Stimulated activated CD8-positive, alpha-beta memory T cell treated with anti-CD3 and anti-CD28 coated beads, Interleukin-7, amount 100 ng/mL, for 48 hours (primary cell): Measurements from ENCODE around the gene BRAT1.
"Not testable (repeated sequence)": the region's sequence is repeated elsewhere in the genome, so short reads cannot be mapped to it uniquely, and the experiment has no call there.

Experiments
- DNase-seq, 2 donors: peaks; one replicate each; pipeline ENCODE4 v3.0.0-alpha.2; 2020; ENCODE audit warnings: low read depth in 1 of 2; ENCODE audit errors: extremely low read depth in 1 of 2

BRAT1 gene

GRCh38 chr7:2555121-2556052 is at the start of gene BRAT1:
Gene BRAT1 (minus strand): TSS chr7:2555524. CDS start chr7:2554431, 1,093 bp downstream.
- DNase-seq = peak; percentile 84 to 94

- DNase-seq = no peak
Observed at GRCh38 chr7:2604608-2605174, 49.4 kb upstream of the BRAT1 start.

- no peak for DNase-seq
Observed at GRCh38 chr7:2603044-2603965, 48.0 kb upstream of the BRAT1 start.

GRCh38 chr7:2602406-2603043 is 47.2 kb upstream of the BRAT1 start:
- no peak for DNase-seq

- DNase-seq = no peak
Observed at GRCh38 chr7:2601907-2602306, 46.6 kb upstream of the BRAT1 start.

GRCh38 chr7:2601065-2601464 is 45.7 kb upstream of the BRAT1 start:
- DNase-seq = no peak

- no peak for DNase-seq
Observed at GRCh38 chr7:2598154-2598823, 43.0 kb upstream of the BRAT1 start.

GRCh38 chr7:2597273-2597640 is 41.9 kb upstream of the BRAT1 start:
- DNase-seq = no peak

GRCh38 chr7:2596464-2597272 is 41.3 kb upstream of the BRAT1 start:
- DNase-seq = no peak

GRCh38 chr7:2595258-2595860 is 40.0 kb upstream of the BRAT1 start:
- DNase-seq = no peak

- DNase-seq = no peak
Observed at GRCh38 chr7:2594599-2594998, 39.3 kb upstream of the BRAT1 start.

GRCh38 chr7:2593036-2593727 is 37.9 kb upstream of the BRAT1 start:
- DNase-seq = no peak

- DNase-seq = no peak
Observed at GRCh38 chr7:2592375-2592865, 37.1 kb upstream of the BRAT1 start.

GRCh38 chr7:2589941-2590340 is 34.6 kb upstream of the BRAT1 start:
- not testable (repeated sequence) for DNase-seq

GRCh38 chr7:2589341-2589740 is 34.0 kb upstream of the BRAT1 start:
- DNase-seq = no peak

- DNase-seq = no peak
Observed at GRCh38 chr7:2587778-2588177, 32.5 kb upstream of the BRAT1 start.

GRCh38 chr7:2587134-2587533 is 31.8 kb upstream of the BRAT1 start:
- no peak for DNase-seq

GRCh38 chr7:2586326-2587020 is 31.1 kb upstream of the BRAT1 start:
- DNase-seq = no peak
